HFF-Myc (cell line): ENCODE data around the gene DYNC1LI2.

Source experiments
- DNase-seq: peaks from one replicate; pipeline ENCODE4 v3.0.0-alpha.2; 2011; ENCODE audit warnings: low read depth; ENCODE audit errors: extremely low read depth
- H3K4me3 ChIP-seq: replicated peaks from 2 replicates; pipeline ENCODE4 v1.5.1; 2011; ENCODE audit warnings: low read depth, mild to moderate bottlenecking, control low read depth, low read length
- TF ChIP-seq, protein P1 (sequence below): IDR thresholded peaks from 2 replicates; pipeline ENCODE4 v1.5.1; 2012; ENCODE audit warnings: mild to moderate bottlenecking, low read depth, low read length, control low read depth; ENCODE audit errors: missing control alignments

DYNC1LI2 gene

DNA sequence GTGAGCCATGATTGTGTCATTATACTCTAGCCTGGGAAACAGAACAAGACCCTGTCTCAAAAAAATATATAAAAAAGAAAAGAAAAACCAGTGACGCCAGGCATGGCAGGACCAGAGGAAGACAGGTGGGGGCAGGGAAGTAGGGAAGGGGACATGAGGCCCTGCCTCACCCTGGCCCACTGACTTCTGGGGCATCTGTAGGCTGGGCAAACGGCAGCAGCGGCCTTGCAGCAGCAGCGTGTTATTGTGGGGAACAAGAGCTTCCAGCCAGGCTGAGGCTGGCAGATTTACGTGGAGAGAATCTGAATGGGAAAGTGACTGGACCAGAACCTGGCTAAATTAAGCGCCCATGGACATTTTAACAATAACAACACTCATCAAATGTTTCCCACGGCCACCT, 74.2 kb downstream of the DYNC1LI2 start:
- TF ChIP-seq, protein P1, sequence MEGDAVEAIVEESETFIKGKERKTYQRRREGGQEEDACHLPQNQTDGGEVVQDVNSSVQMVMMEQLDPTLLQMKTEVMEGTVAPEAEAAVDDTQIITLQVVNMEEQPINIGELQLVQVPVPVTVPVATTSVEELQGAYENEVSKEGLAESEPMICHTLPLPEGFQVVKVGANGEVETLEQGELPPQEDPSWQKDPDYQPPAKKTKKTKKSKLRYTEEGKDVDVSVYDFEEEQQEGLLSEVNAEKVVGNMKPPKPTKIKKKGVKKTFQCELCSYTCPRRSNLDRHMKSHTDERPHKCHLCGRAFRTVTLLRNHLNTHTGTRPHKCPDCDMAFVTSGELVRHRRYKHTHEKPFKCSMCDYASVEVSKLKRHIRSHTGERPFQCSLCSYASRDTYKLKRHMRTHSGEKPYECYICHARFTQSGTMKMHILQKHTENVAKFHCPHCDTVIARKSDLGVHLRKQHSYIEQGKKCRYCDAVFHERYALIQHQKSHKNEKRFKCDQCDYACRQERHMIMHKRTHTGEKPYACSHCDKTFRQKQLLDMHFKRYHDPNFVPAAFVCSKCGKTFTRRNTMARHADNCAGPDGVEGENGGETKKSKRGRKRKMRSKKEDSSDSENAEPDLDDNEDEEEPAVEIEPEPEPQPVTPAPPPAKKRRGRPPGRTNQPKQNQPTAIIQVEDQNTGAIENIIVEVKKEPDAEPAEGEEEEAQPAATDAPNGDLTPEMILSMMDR = no peak

GRCh38 chr16:66676599-66676998, 74.8 kb downstream of the DYNC1LI2 start:
- no peak overlapping the region for H3K4me3 ChIP-seq
- no peak for DNase-seq
- TF ChIP-seq, protein P1 = no peak

More for the DNA sequence above, 74.2 kb downstream of the DYNC1LI2 start:
- H3K4me3 ChIP-seq = no peak overlapping the region
- DNase-seq = no peak

DNA sequence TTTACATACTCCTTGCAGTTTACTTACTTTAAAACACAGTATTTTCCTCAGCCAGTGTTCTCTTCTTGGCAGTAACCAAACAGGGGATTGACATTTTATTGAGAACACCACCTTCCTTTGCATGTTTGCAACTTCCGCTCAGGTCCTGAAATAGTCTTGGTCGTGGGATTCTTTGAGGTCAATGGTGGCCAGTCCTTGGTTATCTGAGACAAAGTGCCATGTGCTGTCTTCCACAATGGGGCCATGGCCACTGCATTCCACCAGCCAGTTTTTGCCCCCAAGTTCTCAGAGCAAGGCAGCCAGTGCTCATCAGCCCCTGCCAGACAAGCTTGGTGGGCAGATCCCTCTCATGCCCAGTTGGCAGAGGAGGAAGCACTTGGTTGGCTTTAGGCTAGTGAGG, 77.7 kb downstream of the DYNC1LI2 start:
- DNase-seq = no peak
- TF ChIP-seq, protein P1 = no peak

More for the DNA sequence above, 77.7 kb downstream of the DYNC1LI2 start:
- H3K4me3 ChIP-seq = no peak overlapping the region
